Mammary epithelial cell (primary cell): ENCODE data around the gene MYRF.

ENCODE experiments used
- CTCF ChIP-seq, 2 donors: IDR thresholded peaks in 1 of 2; conservative IDR thresholded peaks in 1 of 2; 2 replicates each; pipeline ENCODE4 v1.5.1; 2011 to 2012; ENCODE audit warnings: inconsistent platforms in 2 of 2, low read length in 2 of 2, mild to moderate bottlenecking in 2 of 2, control low read depth in 1 of 2, low read depth in 1 of 2; ENCODE audit not compliant: insufficient read depth in 1 of 2; ENCODE audit errors: extremely low read depth in 1 of 2
- EZH2 ChIP-seq: IDR thresholded peaks from 2 replicates; pipeline ENCODE4 v1.6.1; 2012; ENCODE audit warnings: low read length, inconsistent platforms, borderline replicate concordance

- TF ChIP-seq CTCF (conservative IDR thresholded peaks at IDR 0.05 in 1 of 2, IDR thresholded peaks at IDR 0.05 in 1 of 2; ENCODE audit: extremely low read depth in 1 of 2, insufficient read depth in 1 of 2, low read depth in 1 of 2, low read length in 2 of 2): no peak
- no peak for TF ChIP-seq EZH2
These were observed 1.2 kb downstream of the MYRF start for GRCh38 chr11:61753672-61754071.
